GM23338 (cell line): ENCODE measurements around the gene BICDL1. TPM values are rescaled to one million over a fixed set of nuclear protein-coding genes. Genes with fewer than 3 reads are reported as not detected.
A peak's percentile ranks its signal among the peaks of the same experiment; 100 is the strongest.

Source experiments
- ATAC-seq: fragments of 200-7000 bp; cut with Tn5 transposase; 3 replicates; pipeline ENCODE4 v1.9.1; 2020
- DNase-seq: peaks from one replicate; pipeline ENCODE4 v3.0.0-alpha.2; 2015; ENCODE audit warnings: low spot score
- H2AFZ ChIP-seq: fragments of 200-600 bp; sonication (generic); 2 replicates; pipeline ENCODE4 v1.8.0; 2016; ENCODE audit warnings: antibody characterized with exemption, mild to moderate bottlenecking, moderate library complexity
- H3F3A ChIP-seq: fragments of 200-600 bp; sonication (generic); replicated peaks from 2 replicates; pipeline ENCODE4 v1.8.0; 2017; ENCODE audit warnings: antibody characterized with exemption, mixed run types, low read depth
- H3K27ac ChIP-seq: fragments of 200-600 bp; sonication (generic); 2 replicates; pipeline ENCODE4 v1.6.1; 2016; ENCODE audit warnings: low read depth
- H3K27me3 ChIP-seq: fragments of 200-600 bp; sonication (generic); 2 replicates; pipeline ENCODE4 v1.8.0; 2016; ENCODE audit warnings: mild to moderate bottlenecking, mixed run types, moderate library complexity; ENCODE audit not compliant: insufficient read depth
- H3K36me3 ChIP-seq: fragments of 200-600 bp; sonication (generic); 2 replicates; pipeline ENCODE4 v1.8.0; 2016; ENCODE audit warnings: mild to moderate bottlenecking; ENCODE audit not compliant: insufficient read depth
- H3K4me1 ChIP-seq: fragments of 200-600 bp; sonication (generic); 2 replicates; pipeline ENCODE4 v1.8.0; 2016; ENCODE audit warnings: mild to moderate bottlenecking, moderate library complexity; ENCODE audit not compliant: insufficient read depth
- H3K4me2 ChIP-seq: fragments of 200-600 bp; sonication (generic); 2 replicates; pipeline ENCODE4 v1.7.1; 2017; ENCODE audit warnings: mixed run types
- H3K4me3 ChIP-seq: fragments of 200-600 bp; sonication (generic); 2 replicates; pipeline ENCODE4 v1.6.1; 2016; ENCODE audit warnings: mixed run types
- H3K79me2 ChIP-seq: fragments of 200-600 bp; sonication (generic); replicated peaks from 2 replicates; pipeline ENCODE4 v1.8.0; 2017; ENCODE audit warnings: mild to moderate bottlenecking; ENCODE audit not compliant: insufficient read depth
- H3K9me2 ChIP-seq: fragments of 200-600 bp; sonication (generic); 2 replicates; pipeline ENCODE4 v1.8.0; 2017; ENCODE audit not compliant: insufficient read depth
- H4K20me1 ChIP-seq: fragments of 200-600 bp; sonication (generic); replicated peaks from 2 replicates; pipeline ENCODE4 v1.8.0; 2017; ENCODE audit warnings: mild to moderate bottlenecking; ENCODE audit not compliant: insufficient read depth
- H3K27ac Mint-ChIP-seq: 2 replicates; pipeline ENCODE4 v1.8.0; 2020; ENCODE audit warnings: inconsistent platforms, mild to moderate bottlenecking, moderate library complexity, mixed read lengths
- H3K27me3 Mint-ChIP-seq: 3 replicates; pipeline ENCODE4 v1.8.0; 2022; ENCODE audit warnings: low read depth, mild to moderate bottlenecking, moderate library complexity, mixed read lengths, inconsistent platforms; ENCODE audit not compliant: insufficient read depth, poor library complexity
- H3K36me3 Mint-ChIP-seq: 3 replicates; pipeline ENCODE4 v1.8.0; 2021; ENCODE audit warnings: low read depth, mild to moderate bottlenecking, inconsistent platforms, moderate library complexity, mixed read lengths
- H3K4me1 Mint-ChIP-seq: 3 replicates; pipeline ENCODE4 v1.8.0; 2020; ENCODE audit warnings: mild to moderate bottlenecking, inconsistent platforms, mixed read lengths
- H3K4me3 Mint-ChIP-seq: 3 replicates; pipeline ENCODE4 v1.8.0; 2021; ENCODE audit warnings: moderate library complexity, mild to moderate bottlenecking, inconsistent platforms, mixed read lengths
- H3K9me3 Mint-ChIP-seq: 3 replicates; pipeline ENCODE4 v1.8.0; 2020; ENCODE audit warnings: moderate library complexity, mild to moderate bottlenecking, inconsistent platforms, mixed read lengths
- CREB1 ChIP-seq: fragments of 250-450 bp; sonication (Bioruptor Pico); IDR thresholded peaks from 2 replicates; pipeline ENCODE4 v1.5.0; 2020; ENCODE audit warnings: low read depth, mild to moderate bottlenecking, moderate library complexity
- EZH2 ChIP-seq: fragments of 200-600 bp; sonication (generic); IDR thresholded peaks from one replicate; pipeline ENCODE4 v1.8.0; 2017; ENCODE audit warnings: antibody characterized with exemption, mild to moderate bottlenecking, low read depth; ENCODE audit not compliant: unreplicated experiment
- EZH2phosphoT487 ChIP-seq: fragments of 200-600 bp; sonication (generic); IDR thresholded peaks from one replicate; pipeline ENCODE4 v1.8.1; 2018; ENCODE audit warnings: antibody characterized with exemption; ENCODE audit not compliant: unreplicated experiment
- JUNB ChIP-seq: IDR thresholded peaks from one replicate; pipeline ENCODE4 v1.6.1; 2016; ENCODE audit warnings: antibody characterized with exemption; ENCODE audit not compliant: unreplicated experiment
- NANOG ChIP-seq: IDR thresholded peaks from 2 replicates; pipeline ENCODE4 v1.6.1; 2016; ENCODE audit warnings: antibody characterized with exemption, borderline replicate concordance
- POLR2AphosphoS5 ChIP-seq: IDR thresholded peaks from 2 replicates; pipeline ENCODE4 v1.6.1; 2016; ENCODE audit warnings: antibody characterized with exemption, low read depth
- STAT1 ChIP-seq: IDR thresholded peaks from one replicate; pipeline ENCODE4 v1.6.1; 2016; ENCODE audit warnings: antibody characterized with exemption; ENCODE audit not compliant: unreplicated experiment
- ZNF114 ChIP-seq: fragments of 250-450 bp; sonication (Bioruptor Pico); IDR thresholded peaks from 2 replicates; pipeline ENCODE4 v1.5.0; 2020; ENCODE audit warnings: mild to moderate bottlenecking, moderate library complexity
- ZNF331 ChIP-seq: fragments of 250-450 bp; sonication (Bioruptor Pico); IDR thresholded peaks from 2 replicates; pipeline ENCODE4 v1.5.0; 2020; ENCODE audit warnings: low read depth, mild to moderate bottlenecking, moderate library complexity
- polyA plus RNA-seq: library from polyadenylated mRNA; unstranded; fragments of >200 nt; fragmentation: Nextera tagmentation; extraction: Ambion mirVana; gene quantifications from 2 replicates; pipeline ENCODE4 v1.2.1, GENCODE V29; 2016
- total RNA-seq: library from RNA; depleted of rRNA; stranded (reverse); fragments of >200 nt; shearing (Covaris generic); gene quantifications from 2 replicates; pipeline ENCODE4 v1.2.3, GENCODE V29; 2014
- TF ChIP-seq, protein P1 (sequence below): fragments of 250-450 bp; sonication (Bioruptor Pico); IDR thresholded peaks from 2 replicates; pipeline ENCODE4 v1.5.0; 2020; ENCODE audit warnings: mild to moderate bottlenecking, moderate library complexity
- TF ChIP-seq, protein P2 (sequence below): IDR thresholded peaks from one replicate; pipeline ENCODE4 v1.6.1; 2018; ENCODE audit warnings: antibody characterized with exemption; ENCODE audit not compliant: unreplicated experiment
- TF ChIP-seq, protein P3 (sequence below), 2 experiments: fragments of 200-600 bp in 1 of 2; sonication (generic) in 1 of 2; conservative IDR thresholded peaks; 2 replicates each; pipeline versions ENCODE4 v1.5.1 to v1.6.1; 2016 to 2017; ENCODE audit warnings: antibody characterized with exemption in 2 of 2, low read depth in 2 of 2, mild to moderate bottlenecking in 2 of 2, moderate library complexity in 1 of 2
- TF ChIP-seq, protein P4 (sequence below): IDR thresholded peaks from 2 replicates; pipeline ENCODE4 v1.6.1; 2016; ENCODE audit warnings: antibody characterized with exemption

Gene BICDL1
- total and polyA plus RNA-seq, 2 experiments from 2014 or later: 14.0 to 25.7 TPM

DNA sequence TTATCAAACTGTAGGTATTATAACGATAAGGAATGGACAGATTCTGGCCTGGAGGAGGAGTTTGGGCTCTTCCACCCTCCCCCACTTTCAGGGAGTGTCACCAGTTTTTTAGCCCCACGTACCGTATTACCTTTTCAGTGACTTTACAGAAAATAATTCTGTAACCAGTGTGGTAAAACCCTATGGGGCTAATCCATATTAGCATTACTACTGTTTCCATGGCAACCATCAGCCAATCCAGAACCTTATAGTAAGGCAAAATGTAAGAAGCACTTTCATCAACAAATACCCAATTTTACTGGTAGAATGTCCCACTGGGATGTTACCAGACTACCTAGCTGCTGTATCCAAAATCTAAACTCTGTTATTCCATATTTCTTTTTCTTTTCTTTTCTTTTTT lies 50.7 kb downstream of the BICDL1 start:
- Histone ChIP-seq H3K4me3 (no peak overlapping the region), H3K36me3 (no peaks in the 10 kb centered on the region), H4K20me1 (0 out of 2 replicates have a peak, but pooled peaks cover 3% of the 10 kb centered on the region), H3K79me2 (no peaks in the 10 kb centered on the region), H3K27me3 (no peaks in the 10 kb centered on the region), H3K9me2 (no peaks in the 10 kb centered on the region), H3K4me2 (no peak overlapping the region), H2AFZ (no peak overlapping the region), H3K4me1 (peaks cover 6% of the 10 kb centered on the region; the same call in 1 of the 2 replicates), H3K27ac (no peak overlapping the region), H3F3A (no peaks in the 10 kb centered on the region)
- Mint-ChIP-seq H3K4me1 (peaks cover 15% of the 10 kb centered on the region), H3K4me3 (no peak overlapping the region), H3K27ac (no peak overlapping the region), H3K36me3 (peaks cover 3% of the 10 kb centered on the region; the same call in 2 of the 3 replicates), H3K9me3 (no peaks in the 10 kb centered on the region), H3K27me3 (peaks cover 5% of the 10 kb centered on the region)
- ATAC-seq (peak; percentile 76), DNase-seq (peak; percentile 69)
- no peak for TF ChIP-seq EZH2
- no peak for TF ChIP-seq POLR2AphosphoS5
- TF ChIP-seq, protein P1, sequence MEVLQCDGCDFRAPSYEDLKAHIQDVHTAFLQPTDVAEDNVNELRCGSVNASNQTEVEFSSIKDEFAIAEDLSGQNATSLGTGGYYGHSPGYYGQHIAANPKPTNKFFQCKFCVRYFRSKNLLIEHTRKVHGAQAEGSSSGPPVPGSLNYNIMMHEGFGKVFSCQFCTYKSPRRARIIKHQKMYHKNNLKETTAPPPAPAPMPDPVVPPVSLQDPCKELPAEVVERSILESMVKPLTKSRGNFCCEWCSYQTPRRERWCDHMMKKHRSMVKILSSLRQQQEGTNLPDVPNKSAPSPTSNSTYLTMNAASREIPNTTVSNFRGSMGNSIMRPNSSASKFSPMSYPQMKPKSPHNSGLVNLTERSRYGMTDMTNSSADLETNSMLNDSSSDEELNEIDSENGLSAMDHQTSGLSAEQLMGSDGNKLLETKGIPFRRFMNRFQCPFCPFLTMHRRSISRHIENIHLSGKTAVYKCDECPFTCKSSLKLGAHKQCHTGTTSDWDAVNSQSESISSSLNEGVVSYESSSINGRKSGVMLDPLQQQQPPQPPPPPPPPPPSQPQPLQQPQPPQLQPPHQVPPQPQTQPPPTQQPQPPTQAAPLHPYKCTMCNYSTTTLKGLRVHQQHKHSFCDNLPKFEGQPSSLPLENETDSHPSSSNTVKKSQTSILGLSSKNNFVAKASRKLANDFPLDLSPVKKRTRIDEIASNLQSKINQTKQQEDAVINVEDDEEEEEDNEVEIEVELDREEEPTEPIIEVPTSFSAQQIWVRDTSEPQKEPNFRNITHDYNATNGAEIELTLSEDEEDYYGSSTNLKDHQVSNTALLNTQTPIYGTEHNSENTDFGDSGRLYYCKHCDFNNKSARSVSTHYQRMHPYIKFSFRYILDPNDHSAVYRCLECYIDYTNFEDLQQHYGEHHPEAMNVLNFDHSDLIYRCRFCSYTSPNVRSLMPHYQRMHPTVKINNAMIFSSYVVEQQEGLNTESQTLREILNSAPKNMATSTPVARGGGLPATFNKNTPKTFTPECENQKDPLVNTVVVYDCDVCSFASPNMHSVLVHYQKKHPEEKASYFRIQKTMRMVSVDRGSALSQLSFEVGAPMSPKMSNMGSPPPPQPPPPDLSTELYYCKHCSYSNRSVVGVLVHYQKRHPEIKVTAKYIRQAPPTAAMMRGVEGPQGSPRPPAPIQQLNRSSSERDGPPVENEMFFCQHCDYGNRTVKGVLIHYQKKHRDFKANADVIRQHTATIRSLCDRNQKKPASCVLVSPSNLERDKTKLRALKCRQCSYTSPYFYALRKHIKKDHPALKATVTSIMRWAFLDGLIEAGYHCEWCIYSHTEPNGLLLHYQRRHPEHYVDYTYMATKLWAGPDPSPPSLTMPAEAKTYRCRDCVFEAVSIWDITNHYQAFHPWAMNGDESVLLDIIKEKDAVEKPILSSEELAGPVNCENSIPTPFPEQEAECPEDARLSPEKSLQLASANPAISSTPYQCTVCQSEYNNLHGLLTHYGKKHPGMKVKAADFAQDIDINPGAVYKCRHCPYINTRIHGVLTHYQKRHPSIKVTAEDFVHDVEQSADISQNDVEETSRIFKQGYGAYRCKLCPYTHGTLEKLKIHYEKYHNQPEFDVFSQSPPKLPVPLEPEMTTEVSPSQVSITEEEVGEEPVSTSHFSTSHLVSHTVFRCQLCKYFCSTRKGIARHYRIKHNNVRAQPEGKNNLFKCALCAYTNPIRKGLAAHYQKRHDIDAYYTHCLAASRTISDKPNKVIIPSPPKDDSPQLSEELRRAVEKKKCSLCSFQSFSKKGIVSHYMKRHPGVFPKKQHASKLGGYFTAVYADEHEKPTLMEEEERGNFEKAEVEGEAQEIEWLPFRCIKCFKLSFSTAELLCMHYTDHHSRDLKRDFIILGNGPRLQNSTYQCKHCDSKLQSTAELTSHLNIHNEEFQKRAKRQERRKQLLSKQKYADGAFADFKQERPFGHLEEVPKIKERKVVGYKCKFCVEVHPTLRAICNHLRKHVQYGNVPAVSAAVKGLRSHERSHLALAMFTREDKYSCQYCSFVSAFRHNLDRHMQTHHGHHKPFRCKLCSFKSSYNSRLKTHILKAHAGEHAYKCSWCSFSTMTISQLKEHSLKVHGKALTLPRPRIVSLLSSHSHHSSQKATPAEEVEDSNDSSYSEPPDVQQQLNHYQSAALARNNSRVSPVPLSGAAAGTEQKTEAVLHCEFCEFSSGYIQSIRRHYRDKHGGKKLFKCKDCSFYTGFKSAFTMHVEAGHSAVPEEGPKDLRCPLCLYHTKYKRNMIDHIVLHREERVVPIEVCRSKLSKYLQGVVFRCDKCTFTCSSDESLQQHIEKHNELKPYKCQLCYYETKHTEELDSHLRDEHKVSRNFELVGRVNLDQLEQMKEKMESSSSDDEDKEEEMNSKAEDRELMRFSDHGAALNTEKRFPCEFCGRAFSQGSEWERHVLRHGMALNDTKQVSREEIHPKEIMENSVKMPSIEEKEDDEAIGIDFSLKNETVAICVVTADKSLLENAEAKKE (CRISPR knock-in tag): no peak
- TF ChIP-seq, protein P2, sequence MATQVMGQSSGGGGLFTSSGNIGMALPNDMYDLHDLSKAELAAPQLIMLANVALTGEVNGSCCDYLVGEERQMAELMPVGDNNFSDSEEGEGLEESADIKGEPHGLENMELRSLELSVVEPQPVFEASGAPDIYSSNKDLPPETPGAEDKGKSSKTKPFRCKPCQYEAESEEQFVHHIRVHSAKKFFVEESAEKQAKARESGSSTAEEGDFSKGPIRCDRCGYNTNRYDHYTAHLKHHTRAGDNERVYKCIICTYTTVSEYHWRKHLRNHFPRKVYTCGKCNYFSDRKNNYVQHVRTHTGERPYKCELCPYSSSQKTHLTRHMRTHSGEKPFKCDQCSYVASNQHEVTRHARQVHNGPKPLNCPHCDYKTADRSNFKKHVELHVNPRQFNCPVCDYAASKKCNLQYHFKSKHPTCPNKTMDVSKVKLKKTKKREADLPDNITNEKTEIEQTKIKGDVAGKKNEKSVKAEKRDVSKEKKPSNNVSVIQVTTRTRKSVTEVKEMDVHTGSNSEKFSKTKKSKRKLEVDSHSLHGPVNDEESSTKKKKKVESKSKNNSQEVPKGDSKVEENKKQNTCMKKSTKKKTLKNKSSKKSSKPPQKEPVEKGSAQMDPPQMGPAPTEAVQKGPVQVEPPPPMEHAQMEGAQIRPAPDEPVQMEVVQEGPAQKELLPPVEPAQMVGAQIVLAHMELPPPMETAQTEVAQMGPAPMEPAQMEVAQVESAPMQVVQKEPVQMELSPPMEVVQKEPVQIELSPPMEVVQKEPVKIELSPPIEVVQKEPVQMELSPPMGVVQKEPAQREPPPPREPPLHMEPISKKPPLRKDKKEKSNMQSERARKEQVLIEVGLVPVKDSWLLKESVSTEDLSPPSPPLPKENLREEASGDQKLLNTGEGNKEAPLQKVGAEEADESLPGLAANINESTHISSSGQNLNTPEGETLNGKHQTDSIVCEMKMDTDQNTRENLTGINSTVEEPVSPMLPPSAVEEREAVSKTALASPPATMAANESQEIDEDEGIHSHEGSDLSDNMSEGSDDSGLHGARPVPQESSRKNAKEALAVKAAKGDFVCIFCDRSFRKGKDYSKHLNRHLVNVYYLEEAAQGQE: no peak
- TF ChIP-seq, protein P3, sequence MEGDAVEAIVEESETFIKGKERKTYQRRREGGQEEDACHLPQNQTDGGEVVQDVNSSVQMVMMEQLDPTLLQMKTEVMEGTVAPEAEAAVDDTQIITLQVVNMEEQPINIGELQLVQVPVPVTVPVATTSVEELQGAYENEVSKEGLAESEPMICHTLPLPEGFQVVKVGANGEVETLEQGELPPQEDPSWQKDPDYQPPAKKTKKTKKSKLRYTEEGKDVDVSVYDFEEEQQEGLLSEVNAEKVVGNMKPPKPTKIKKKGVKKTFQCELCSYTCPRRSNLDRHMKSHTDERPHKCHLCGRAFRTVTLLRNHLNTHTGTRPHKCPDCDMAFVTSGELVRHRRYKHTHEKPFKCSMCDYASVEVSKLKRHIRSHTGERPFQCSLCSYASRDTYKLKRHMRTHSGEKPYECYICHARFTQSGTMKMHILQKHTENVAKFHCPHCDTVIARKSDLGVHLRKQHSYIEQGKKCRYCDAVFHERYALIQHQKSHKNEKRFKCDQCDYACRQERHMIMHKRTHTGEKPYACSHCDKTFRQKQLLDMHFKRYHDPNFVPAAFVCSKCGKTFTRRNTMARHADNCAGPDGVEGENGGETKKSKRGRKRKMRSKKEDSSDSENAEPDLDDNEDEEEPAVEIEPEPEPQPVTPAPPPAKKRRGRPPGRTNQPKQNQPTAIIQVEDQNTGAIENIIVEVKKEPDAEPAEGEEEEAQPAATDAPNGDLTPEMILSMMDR (conservative IDR thresholded peaks at IDR 0.05; ENCODE audit: low read depth in 2 of 2): no peak
- no peak for TF ChIP-seq STAT1
- TF ChIP-seq EZH2phosphoT487: no peak
- no peak for TF ChIP-seq ZNF331
- no peak for TF ChIP-seq JUNB
- no peak for TF ChIP-seq ZNF114 (CRISPR knock-in tag)
- TF ChIP-seq, protein P4, sequence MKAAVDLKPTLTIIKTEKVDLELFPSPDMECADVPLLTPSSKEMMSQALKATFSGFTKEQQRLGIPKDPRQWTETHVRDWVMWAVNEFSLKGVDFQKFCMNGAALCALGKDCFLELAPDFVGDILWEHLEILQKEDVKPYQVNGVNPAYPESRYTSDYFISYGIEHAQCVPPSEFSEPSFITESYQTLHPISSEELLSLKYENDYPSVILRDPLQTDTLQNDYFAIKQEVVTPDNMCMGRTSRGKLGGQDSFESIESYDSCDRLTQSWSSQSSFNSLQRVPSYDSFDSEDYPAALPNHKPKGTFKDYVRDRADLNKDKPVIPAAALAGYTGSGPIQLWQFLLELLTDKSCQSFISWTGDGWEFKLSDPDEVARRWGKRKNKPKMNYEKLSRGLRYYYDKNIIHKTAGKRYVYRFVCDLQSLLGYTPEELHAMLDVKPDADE: no peak
- TF ChIP-seq CREB1: no peak
- no peak for TF ChIP-seq NANOG
